GM18502 (cell line): ENCODE data around the gene UNC50.
"Not testable (repeated sequence)": the region's sequence is repeated elsewhere in the genome, so short reads cannot be mapped to it uniquely, and the experiment has no call there.

Source experiments
- ATAC-seq: cut with Tn5 transposase; IDR thresholded peaks from one replicate; pipeline ENCODE4 v1.9.1; 2021; ENCODE audit warnings: mild to moderate bottlenecking; ENCODE audit not compliant: unreplicated experiment, poor library complexity

The UNC50 gene

DNA sequence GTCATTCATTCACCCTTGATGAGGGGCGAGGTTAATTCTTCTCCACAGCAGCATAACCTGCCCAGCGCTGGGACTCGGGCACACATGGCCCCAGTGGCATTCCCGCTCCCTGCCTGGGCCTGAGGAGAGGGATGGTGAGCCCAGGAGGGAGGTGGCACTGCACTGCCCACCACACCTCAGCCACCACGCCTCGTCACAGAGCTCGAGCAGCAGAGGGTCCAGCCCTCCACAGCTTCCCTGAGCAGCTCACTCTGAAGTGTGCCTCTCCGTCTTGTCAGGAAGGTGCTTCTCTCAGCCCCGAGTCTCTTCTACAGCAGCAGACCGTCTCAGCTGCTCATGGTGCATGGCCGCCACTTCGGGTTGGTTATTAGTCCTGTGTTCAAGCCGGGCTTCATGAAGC, 35.0 kb upstream of the UNC50 start:
- no peak for ATAC-seq

DNA sequence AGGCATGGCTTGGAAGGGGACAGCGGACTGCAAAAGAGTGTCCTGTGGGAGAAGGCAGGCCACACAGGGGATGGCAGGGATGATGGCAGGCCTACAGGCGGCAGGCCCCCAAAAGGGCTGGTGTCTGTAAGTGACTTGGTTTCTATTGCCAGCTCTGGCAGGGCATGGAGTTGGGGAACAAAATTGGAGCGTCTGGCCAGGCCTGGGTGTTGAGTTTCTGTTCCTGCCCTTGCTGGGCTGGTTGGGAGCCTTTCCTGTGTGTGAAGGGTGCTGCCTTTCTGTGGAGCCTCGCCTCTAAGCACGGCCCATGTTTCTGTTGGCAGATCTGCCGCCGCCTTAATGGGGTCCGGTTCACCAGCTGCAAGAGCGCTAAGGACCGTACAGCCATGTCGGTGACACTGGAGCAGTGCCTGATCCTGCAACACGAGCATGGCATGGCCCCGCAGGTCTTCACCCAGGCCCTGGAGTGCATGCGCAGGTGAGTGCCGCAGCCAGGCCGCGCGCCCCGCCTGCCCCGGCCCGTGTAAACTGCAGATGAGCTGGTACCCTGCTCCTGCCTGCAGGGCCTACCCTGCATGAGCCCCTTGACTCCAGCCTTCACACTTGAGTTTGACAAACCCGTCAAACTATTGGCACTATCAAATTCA, 31.6 kb upstream of the UNC50 start:
- no peak for ATAC-seq

DNA sequence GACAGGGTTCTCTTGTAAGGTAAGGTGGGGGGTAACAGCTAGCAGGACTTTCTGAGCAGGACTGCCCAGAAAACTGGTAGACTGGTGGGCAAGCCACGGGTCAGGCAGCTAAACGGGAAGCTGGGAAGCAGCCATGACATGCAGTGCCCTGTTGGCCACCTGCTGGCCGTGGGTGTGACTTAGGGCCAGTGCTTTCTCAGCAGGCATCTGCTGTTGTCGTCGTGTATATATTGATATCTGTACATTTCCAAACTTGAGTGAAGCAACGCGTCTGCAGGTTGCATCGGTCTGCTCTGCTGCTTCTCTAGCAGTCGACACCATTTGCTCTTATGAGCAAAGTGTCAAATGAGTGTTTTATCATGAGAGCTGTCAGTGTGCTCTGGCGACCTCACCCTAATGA, 31.1 kb upstream of the UNC50 start:
- ATAC-seq, result no peak

DNA sequence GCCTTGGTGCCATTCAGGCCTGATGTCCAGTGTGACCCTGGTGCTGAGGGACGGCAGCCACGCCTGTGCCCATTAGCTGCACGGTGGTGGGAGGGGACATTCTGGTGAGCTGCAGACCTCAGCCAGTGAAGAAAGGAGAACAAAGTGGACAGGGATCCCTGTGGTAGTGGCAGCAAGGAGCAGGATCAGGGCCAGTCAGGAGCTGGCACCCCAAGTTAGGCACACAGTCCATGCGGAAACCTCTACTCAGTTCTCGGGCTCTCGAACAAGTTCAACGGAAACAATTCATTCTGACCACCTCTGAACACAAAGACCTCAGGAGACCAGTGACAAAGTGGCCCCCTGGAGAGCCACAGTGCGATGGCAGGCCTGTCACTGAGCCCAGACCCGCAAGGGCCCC, 30.2 kb upstream of the UNC50 start:
- no peak for ATAC-seq

DNA sequence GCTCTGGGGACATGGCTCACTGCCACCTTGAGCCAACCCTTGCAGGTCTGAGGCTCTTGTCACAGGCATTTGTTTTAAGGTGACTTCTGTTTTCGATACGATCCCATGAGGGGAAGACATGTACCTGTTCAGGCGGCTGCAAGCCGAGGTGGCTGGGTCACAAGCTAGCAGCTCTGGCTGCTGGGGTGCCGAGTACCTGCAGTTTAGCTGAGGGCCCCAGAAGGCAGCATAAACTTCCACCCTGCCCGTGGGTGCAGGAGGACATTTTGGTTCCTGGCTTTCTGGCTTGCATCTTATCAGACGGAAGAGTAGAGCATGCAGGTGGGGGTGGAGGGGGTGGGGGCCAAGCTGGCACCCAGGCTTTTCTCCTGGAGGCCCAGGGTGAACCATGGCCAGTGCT, 28.5 kb upstream of the UNC50 start:
- no peak for ATAC-seq

DNA sequence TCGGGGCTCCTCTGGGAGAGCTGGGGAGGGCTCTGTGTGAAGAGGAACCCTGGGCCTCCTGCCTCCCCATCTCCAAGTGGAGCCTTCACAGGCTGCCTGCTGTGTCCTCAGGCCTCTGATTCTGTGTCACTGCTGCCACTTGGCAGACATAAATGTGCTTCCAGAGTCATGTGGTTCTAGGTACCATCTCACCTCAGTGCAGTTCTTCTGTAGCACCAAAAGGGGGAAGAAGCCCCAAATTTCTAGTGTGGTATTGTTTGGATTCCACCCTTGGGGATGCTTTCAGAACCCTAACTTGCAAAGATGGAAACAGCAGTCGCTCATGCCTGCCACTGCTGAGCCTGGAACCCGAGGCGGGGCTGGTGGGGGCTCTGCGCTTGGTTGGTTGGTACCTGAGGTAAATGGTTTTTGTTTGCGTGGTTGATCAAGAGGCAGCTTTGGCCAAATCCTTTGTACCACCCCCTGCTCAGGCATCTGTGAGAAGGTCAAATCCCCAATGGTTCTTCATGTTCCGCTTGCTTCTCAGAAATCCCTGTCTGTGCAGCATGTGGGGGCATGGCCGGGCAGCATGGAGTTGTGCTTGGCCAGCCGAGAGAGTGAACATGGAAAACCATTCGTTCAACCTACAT, 27.6 kb upstream of the UNC50 start:
- no peak for ATAC-seq

DNA sequence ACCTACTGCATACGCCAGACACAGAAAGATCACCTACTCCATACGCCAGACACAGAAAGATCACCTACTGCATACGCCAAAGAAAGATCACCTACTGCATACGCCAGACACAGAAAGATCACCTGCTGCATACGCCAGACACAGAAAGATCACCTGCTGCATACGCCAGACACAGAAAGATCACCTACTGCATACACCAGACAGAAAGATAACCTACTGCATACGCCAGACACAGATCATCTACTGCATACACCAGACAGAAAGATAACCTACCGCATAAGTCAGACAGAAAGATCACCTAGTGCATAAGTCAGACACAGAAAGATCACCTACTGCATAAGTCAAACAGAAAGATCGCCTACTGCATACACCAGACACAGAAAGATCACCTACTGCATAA, 25.9 kb upstream of the UNC50 start:
- ATAC-seq, result no peak

DNA sequence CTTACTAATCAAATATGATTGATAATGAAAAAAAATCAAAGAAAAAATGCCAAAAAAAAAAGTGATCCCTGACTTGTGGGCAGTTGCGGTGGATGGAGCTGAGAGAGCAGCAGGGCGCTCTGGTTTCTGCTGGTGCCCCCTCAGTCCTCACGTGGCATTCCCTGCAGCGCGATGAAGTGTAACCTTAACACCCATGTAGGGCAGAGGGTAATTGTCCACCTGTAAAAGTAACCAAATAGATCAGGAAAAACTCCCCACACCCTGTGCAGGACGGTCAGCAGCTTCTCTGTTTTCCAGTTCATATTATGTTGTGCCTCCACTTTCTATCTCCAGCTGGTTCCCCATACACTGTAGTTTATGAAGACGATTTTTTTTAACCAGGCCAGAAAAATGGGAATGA, 25.1 kb upstream of the UNC50 start:
- ATAC-seq, result no peak

DNA sequence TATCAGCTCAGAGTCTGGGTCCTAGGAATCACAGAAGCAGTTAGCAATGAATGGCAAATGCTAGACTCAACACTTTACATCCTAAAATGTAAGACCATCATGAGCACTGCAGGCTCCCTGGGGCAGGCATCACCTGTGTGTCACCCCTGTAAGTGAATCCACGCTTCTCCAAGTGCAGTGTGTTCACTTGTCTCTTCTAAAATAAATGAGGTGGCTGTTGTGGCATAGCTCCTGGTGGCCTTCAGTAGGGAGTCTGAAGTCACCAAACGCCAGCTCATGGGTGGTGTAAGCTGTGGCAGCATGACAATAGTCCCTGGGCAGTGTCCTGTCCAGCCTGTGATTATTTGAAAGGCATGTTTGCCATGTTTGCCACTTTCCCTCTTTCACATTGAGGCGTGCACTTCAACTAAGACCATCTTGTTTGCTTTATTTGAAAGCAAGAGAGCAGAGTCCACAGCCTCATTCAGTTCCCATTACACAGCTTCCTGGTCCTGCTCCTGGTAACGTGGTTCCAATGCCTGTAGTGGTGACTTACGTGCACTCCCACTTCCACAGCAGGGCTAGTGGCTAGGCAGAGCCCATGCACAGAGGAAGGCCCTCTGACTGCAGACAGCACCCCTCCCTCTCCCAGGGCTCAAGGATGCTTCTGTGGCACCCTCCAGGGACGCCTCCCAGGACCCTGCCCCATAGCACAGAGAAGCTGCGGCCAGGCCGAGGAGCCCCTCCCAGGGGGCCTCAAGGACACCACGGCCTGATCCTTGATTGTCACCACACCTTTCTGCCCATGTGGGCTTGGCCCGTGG, 24.4 kb upstream of the UNC50 start:
- ATAC-seq, result no peak

DNA sequence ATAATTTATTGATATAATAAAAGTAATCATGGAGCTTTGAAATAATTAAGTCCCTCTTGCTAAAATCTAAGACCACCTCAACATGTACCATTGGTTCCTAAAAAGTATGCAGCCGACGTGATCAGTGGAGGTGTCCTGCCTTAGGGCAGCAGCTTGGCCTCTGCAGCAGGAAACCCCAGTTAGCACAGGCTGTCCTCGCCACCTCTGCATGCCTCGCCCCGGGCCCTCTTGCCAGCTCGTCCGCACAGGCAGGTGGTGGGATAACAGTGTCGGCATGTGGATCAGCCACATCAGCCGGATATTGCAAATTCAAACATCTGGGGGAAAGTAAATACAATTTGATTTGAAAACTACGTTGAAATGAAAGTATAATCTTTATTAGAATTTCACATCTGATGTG, 23.0 kb upstream of the UNC50 start:
- no peak for ATAC-seq

DNA sequence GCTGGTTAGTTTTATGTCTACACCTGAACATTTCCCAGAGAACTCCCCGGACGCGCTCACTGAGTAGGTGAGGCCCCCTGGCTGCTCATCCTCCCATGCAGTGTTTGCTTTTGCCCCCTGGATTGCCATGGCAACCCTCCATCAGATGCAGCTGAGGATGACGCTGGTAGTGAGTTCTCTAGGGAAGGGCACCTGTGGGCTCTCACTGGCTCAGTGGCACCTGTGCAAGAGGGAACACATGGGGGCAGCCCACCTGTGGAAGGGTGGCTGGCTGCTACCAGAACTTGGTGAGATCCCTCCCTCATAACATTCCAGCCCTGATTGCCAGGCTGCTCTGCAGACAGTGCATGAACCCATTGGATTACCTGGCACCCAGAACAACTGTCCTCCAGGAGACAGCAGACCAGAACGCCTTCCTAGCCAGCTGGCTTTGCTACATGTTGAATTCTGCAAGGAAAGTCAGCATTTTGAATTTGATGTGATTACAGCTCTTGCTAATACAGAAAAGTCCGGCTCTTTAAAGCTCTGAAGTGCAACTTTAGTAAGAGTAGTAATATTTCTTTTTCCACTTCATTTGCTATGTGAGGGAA, 21.7 kb upstream of the UNC50 start:
- no peak for ATAC-seq

DNA sequence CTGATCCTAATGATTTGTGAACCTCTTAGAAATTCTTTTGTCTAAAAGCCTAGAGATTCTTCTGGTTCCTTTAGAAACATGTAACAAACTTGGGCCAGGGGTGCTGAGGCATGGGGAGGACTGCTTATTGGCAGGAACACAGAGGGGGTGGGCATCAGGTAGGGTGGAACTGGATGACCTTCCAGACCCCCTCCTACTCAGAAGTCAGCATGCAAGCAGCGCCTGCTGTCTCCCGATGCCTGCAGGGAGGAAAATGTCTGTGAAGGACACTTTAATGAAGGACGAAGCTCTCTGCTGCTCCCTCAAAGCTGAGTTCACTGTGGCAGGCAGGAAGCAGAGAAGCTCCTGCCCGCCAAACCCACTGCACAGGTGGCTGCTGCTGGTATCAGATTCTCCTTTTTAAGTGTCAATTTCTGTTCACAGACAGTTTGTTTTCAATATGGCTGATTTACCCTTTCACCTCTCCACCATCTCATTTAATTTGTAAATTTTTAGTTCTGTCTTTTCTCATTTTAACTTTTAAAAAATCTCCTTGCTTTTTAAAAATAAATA, 19.4 kb upstream of the UNC50 start:
- ATAC-seq, result no peak

DNA sequence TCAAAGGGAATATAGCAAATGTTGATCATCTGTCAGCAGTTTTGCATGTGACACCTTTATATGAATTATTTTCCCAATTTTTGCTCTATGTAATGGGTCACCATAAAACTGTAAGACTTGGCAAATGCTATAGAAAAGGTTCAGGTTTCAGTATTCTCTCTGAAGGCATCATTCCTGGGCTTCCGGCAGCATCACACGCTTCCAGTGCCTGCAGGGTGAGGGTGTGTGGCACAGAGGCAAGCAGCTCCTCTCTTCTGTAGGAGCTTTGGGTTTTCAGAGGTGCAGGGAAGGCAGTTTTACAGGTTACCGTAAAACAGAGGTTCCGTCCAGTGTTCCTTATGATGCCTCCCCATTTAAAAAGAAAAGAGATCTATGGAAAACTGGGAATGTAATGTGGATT, 18.9 kb upstream of the UNC50 start:
- no peak for ATAC-seq

DNA sequence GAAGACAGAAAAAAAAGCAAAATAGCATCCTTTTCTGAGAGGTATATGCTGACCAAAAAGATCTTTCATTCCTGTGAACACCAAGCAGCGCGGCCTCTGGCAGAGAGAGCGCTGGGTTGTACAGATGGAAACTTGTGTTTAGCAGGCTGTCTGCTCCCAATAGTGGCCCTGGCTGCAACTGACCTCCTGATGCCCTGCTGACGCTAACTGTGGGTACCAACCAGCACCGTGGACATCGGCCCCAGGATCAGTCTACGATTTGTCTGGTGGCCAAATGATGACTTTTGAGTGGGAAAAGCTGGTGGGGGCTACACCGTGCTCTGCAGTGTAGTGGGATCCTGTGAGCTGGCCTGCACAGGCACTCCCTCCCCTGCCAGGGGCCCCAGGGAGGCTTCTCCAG, 15.8 kb upstream of the UNC50 start:
- no peak for ATAC-seq

DNA sequence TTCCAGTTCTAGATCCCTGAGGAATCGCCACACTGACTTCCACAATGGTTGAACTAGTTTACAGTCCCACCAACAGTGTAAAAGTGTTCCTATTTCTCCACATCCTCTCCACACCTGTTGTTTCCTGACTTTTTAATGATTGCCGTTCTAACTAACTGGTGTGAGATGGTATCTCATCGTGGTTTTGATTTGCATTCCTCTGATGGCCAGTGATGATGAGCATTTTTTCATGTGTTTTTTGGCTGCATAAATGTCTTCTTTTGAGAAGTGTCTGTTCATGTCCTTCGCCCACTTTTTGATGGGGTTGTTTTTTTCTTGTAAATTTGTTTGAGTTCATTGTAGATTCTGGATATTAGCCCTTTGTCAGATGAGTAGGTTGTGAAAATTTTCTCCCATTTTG, 13.7 kb upstream of the UNC50 start:
- ATAC-seq, result not testable (repeated sequence)

DNA sequence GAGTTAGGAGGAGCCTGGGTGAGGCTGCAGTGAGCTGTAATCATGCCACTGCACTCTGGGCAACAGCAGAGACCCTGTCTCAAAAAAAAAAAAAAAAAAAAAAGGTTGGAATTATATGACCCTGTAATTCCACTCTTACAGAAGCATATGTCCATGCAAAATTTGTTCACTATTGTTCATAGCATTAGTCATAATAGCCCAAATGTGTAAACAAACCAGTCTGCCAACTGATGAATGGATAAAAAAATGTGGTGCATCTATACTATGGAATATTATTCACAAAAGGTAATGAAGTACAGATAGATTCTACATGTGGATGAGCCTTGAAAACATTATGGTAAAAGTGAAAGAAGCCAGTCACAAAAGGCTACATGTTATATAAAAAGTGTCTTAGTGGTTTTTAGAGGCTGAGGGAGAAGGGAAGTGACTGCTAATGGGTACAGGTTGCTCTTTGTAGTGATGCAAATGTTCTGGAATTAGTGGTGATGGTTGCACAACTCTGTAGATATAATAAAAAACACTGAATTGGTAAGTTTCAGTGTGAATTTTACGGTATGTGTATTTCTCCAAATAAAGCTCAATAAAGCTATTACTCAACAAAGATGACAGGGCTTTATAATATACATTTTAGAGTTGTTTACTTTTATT, 9.5 kb upstream of the UNC50 start:
- no peak for ATAC-seq

DNA sequence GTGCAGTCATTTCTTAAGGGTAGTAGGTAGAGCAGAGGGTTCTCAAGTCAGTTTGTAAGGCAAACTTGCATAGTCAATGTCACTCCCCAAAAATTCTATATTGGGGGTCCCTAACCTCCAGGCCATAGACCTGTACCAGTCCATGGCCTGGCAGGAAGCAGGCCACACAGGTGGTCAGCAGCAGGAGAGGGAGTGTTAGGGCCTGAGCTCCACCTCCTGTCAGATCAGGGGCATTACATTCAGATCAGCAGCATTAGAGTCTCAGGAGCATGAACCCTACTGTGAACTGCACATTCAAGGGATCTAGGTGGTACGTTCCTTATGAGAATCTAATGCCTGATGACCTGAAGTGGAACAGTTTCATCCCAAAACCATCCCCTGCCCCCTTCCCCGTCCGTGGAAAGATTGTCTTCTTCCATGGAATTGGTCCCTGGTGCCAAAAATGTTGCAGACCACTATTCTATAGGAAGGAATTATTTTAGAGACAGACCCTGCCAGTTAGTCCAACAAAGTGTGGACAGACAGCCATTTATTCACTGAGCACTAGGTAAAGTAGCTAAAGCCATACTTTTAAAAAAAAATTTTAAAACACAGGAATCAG, 6.8 kb upstream of the UNC50 start:
- peak; percentile 69 for ATAC-seq

DNA sequence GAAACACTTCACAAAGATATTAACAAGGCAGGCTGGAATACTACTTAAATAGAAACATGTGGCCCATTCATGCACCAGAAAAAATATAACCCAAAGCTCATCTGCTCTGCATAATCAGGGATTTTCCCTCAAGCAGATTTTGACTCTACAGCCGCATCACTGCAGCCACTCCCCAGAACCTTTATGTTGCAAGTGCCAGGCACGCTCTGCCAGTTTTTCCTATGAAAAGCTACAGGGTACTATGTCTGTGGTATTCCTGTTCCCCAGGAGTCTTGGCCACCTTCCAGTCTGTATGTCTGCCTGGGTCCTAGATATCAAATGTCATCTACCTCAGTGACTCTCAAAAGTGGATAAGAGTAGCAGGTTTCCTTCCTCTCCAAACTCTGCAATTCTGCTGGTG, 3.8 kb upstream of the UNC50 start:
- no peak for ATAC-seq

DNA sequence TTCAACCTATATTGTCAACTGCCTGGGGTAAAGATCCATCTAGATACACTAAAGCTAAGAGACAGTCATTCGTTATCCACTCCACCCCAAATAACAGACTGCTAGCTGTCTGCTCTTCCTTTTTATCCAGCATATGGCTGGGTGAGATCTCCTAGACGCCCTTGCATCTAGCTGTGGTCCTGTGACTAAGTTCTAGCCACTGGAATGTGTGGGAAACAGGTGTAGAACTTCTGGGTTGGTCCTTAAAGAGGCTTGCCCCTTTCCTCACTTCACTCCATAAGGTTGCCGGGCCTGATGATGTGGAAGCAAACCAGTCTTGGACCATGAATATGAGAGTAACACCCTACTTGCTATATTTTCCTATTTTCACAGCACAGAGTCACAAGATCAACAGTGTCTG, 3.3 kb upstream of the UNC50 start:
- ATAC-seq, result no peak

DNA sequence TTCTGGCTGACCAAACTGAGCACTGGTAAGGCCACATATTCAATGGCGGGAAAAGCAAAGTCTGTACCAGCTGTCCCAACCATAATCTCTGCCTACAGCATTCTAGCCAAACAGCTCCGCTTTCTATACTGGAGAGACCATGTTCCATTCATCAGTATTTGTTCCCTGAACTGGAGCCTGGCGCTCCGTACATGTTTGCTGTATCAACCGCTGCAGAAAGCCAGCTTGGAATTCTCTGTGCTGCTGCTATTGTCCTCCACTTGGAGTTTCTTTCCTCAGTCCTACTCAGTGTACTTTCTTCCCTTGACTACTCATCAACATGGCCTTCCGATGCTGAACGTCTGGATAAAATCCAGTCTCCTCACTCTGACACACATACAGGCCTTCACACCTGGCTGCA, 2.0 kb upstream of the UNC50 start:
- no peak for ATAC-seq
